Measurements from ENCODE around the gene NADK. TPM values are rescaled to one million over a fixed set of nuclear protein-coding genes. Genes with fewer than 3 reads are reported as not detected.

NADK gene
- total and polyA plus RNA-seq, 2 donors from 2014 or later, result 37.9 to 76.3 TPM

- intact Hi-C loops (cut with DNase I), result no loop called here
- Histone ChIP-seq H3K9ac (ENCODE audit: low read length in 3 of 3) (no peak overlapping the region), H3K4me1 (ENCODE audit: control insufficient read depth in 2 of 3, insufficient read depth in 2 of 3, low read depth in 1 of 3, low read length in 3 of 3) (peaks cover 0 to 22% (median 9%) of the 10 kb centered on the region in 3 donors), H3K27ac (ENCODE audit: low read depth in 2 of 2, low read length in 2 of 2) (peak overlapping the region in 1 of 2 donors; percentile 30), H3K9me3 (ENCODE audit: control insufficient read depth in 2 of 3, insufficient read depth in 1 of 3, low read length in 3 of 3) (no peaks in the 10 kb centered on the region), H3K27me3 (ENCODE audit: control insufficient read depth, insufficient read depth, low read length) (no peaks in the 10 kb centered on the region), H3K36me3 (ENCODE audit: control insufficient read depth in 2 of 3, insufficient read depth in 3 of 3, low read length in 3 of 3) (no peaks in the 10 kb centered on the region), H3K4me3 (ENCODE audit: low read length in 3 of 3) (peak overlapping the region in 1 of 3 donors; percentile 13)
- no peak for FAIRE-seq
- peak in 1 of 5 donors; percentile 62 for DNase-seq
- no peak for TF ChIP-seq CTCF (IDR thresholded peaks at IDR 0.05; ENCODE audit: borderline replicate concordance, extremely low read depth, insufficient read depth)
Measured at GRCh38 chr1:1775327-1776226, 2.7 kb downstream of the NADK start.

DNA sequence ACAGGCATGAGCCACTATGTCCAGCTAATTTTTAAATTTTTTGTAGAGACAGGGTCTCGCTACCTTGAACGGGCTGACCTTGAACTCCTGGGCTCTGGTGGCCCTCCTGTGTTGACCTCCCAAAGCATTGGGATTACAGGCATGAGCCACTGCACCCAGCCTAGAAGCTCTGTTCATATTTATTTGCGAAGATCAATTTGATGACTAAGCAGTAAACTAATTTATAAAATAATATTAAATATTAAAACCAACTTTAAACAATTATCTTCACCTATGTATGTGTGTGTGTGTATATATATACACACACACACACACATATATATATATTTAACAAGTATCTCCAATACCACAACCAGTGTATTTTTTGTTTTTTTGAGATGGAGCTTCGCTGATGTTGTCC is 4.4 kb downstream of the NADK start:
- intact Hi-C loops (cut with DNase I), result no loop called here
- Histone ChIP-seq H3K4me1 (ENCODE audit: control insufficient read depth in 2 of 3, insufficient read depth in 2 of 3, low read depth in 1 of 3, low read length in 3 of 3) (peaks cover 0 to 14% (median 9%) of the 10 kb centered on the region in 3 donors), H3K9ac (ENCODE audit: low read length in 3 of 3) (no peak overlapping the region), H3K4me3 (ENCODE audit: low read length in 3 of 3) (no peak overlapping the region), H3K36me3 (ENCODE audit: control insufficient read depth in 2 of 3, insufficient read depth in 3 of 3, low read length in 3 of 3) (no peaks in the 10 kb centered on the region), H3K27me3 (ENCODE audit: control insufficient read depth, insufficient read depth, low read length) (no peaks in the 10 kb centered on the region), H3K27ac (ENCODE audit: low read depth in 2 of 2, low read length in 2 of 2) (no peak overlapping the region), H3K9me3 (ENCODE audit: control insufficient read depth in 2 of 3, insufficient read depth in 1 of 3, low read length in 3 of 3) (no peaks in the 10 kb centered on the region)
- TF ChIP-seq CTCF (IDR thresholded peaks at IDR 0.05; ENCODE audit: borderline replicate concordance, extremely low read depth, insufficient read depth), result no peak
- no peak for FAIRE-seq
- DNase-seq, result no peak

DNA sequence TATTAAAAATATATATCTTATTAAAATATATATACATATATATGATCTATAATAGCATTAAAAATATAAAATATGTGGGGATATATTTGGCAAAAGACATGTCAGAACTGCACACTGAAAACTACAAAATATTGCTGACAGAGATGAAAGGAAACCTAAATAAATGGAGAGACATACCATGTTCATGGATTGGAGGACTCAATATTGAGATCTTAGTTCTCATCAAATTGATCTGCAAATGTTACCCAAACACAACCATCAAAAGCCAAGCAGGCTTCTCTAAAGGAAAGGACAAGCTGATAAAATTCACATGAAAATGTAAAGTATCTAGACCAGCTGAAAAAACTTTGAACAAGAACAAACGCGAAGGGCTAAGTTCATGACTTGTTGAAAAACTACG is 7.2 kb downstream of the NADK start:
- intact Hi-C loops (cut with DNase I), result no loop called here
- H3K9ac ChIP-seq (ENCODE audit: low read length in 3 of 3), result no peak overlapping the region
- no peaks in the 10 kb centered on the region for H3K36me3 ChIP-seq (ENCODE audit: control insufficient read depth in 2 of 3, insufficient read depth in 3 of 3, low read length in 3 of 3)
- TF ChIP-seq CTCF (IDR thresholded peaks at IDR 0.05; ENCODE audit: borderline replicate concordance, extremely low read depth, insufficient read depth), result no peak
- DNase-seq (no peak), FAIRE-seq (no peak)
- H3K27me3 ChIP-seq (ENCODE audit: control insufficient read depth, insufficient read depth, low read length), result no peaks in the 10 kb centered on the region
- no peaks in the 10 kb centered on the region for H3K9me3 ChIP-seq (ENCODE audit: control insufficient read depth in 2 of 3, insufficient read depth in 1 of 3, low read length in 3 of 3)
- no peak overlapping the region for H3K4me3 ChIP-seq (ENCODE audit: low read length in 3 of 3)
- H3K4me1 ChIP-seq (ENCODE audit: control insufficient read depth in 2 of 3, insufficient read depth in 2 of 3, low read depth in 1 of 3, low read length in 3 of 3), result peaks cover 0 to 8% (median 2%) of the 10 kb centered on the region in 3 donors
- no peak overlapping the region for H3K27ac ChIP-seq (ENCODE audit: low read depth in 2 of 2, low read length in 2 of 2)
